Smooth muscle cell (in vitro differentiated cells): ENCODE results near the gene CLN3. TPM values are rescaled to one million over a fixed set of nuclear protein-coding genes. Genes with fewer than 3 reads are reported as not detected.
"Not testable (repeated sequence)": the region's sequence is repeated elsewhere in the genome, so short reads cannot be mapped to it uniquely, and the experiment has no call there.

Experiments used
- DNase-seq: peaks from one replicate; lab custom pipeline; 2025; ENCODE audit not compliant: unreplicated experiment; lab: John Stamatoyannopoulos, UW
- H2AFZ ChIP-seq: fragments of 200-600 bp; sonication (generic); 2 replicates; pipeline ENCODE4 v1.6.0; 2016; ENCODE audit warnings: antibody characterized with exemption, low read depth, mild to moderate bottlenecking
- H3F3A ChIP-seq: fragments of 200-600 bp; sonication (generic); 2 replicates; pipeline ENCODE4 v1.6.0; 2017; ENCODE audit warnings: antibody characterized with exemption, low read depth
- H3K27ac ChIP-seq: fragments of 200-600 bp; sonication (generic); 2 replicates; pipeline ENCODE4 v1.5.1; 2016; ENCODE audit warnings: low read depth, mild to moderate bottlenecking
- H3K27me3 ChIP-seq: fragments of 200-600 bp; sonication (generic); 2 replicates; pipeline ENCODE4 v1.6.1; 2016; ENCODE audit warnings: low read depth, mild to moderate bottlenecking
- H3K36me3 ChIP-seq: fragments of 200-600 bp; sonication (generic); 2 replicates; pipeline ENCODE4 v1.5.1; 2016; ENCODE audit warnings: low read depth
- H3K4me1 ChIP-seq: fragments of 200-600 bp; sonication (generic); 2 replicates; pipeline ENCODE4 v1.5.1; 2016; ENCODE audit warnings: low read depth
- H3K4me2 ChIP-seq: fragments of 200-600 bp; sonication (generic); 2 replicates; pipeline ENCODE4 v1.6.0; 2016; ENCODE audit warnings: mild to moderate bottlenecking
- H3K4me3 ChIP-seq: fragments of 200-600 bp; sonication (generic); 2 replicates; pipeline ENCODE4 v1.5.1; 2016; ENCODE audit warnings: mild to moderate bottlenecking
- H3K79me2 ChIP-seq: fragments of 200-600 bp; sonication (generic); 2 replicates; pipeline ENCODE4 v1.6.0; 2016; ENCODE audit warnings: low read depth, mild to moderate bottlenecking
- H3K9ac ChIP-seq: fragments of 200-600 bp; sonication (generic); 2 replicates; pipeline ENCODE4 v1.6.0; 2016; ENCODE audit warnings: low read depth
- H3K9me3 ChIP-seq: fragments of 200-600 bp; sonication (generic); replicated peaks from 2 replicates; pipeline ENCODE4 v1.5.1; 2016; ENCODE audit warnings: low read depth
- H4K20me1 ChIP-seq: fragments of 200-600 bp; sonication (generic); 2 replicates; pipeline ENCODE4 v1.6.0; 2016; ENCODE audit warnings: low read depth
- WGBS: methylation state at CpG from one replicate; pipeline ENCODE4 v1.1.7; 2016; ENCODE audit warnings: low lambda C conversion rate; 5-methylcytosine and 5-hydroxymethylcytosine counted together
- polyA plus RNA-seq: library from polyadenylated mRNA; unstranded; fragments of >200 nt; fragmentation: Nextera tagmentation; extraction: Ambion mirVana; gene quantifications from 2 replicates; pipeline ENCODE4 v1.2.1, GENCODE V29; 2016
- total RNA-seq: library from RNA; depleted of rRNA; stranded (reverse); fragments of >200 nt; gene quantifications from 2 replicates; pipeline ENCODE4 v1.2.3, GENCODE V29; 2014
- TF ChIP-seq, protein P1 (sequence below): fragments of 200-600 bp; sonication (generic); IDR thresholded peaks from 2 replicates; pipeline ENCODE4 v1.5.1; 2017; ENCODE audit warnings: borderline replicate concordance, mild to moderate bottlenecking, antibody characterized with exemption; ENCODE audit not compliant: insufficient read depth, poor library complexity, severe bottlenecking

CLN3 gene
- total and polyA plus RNA-seq, 2 experiments from 2014 or later = 10.5 to 19.6 TPM

GRCh38 chr16:28528463-28528867, 36.6 kb upstream of the CLN3 start:
- 85% methylated on average over 5 of the region's 5 CpGs for WGBS
- Histone ChIP-seq H3K9me3 (no peaks in the 10 kb centered on the region), H3K4me2 (no peak overlapping the region), H3K79me2 (no peaks in the 10 kb centered on the region), H4K20me1 (no peaks in the 10 kb centered on the region), H3K27ac (no peak overlapping the region), H3K4me3 (no peak overlapping the region), H3K27me3 (no peaks in the 10 kb centered on the region), H3F3A (no peaks in the 10 kb centered on the region), H3K4me1 (peaks cover 8% of the 10 kb centered on the region), H2AFZ (no peak overlapping the region), H3K9ac (no peak overlapping the region), H3K36me3 (no peaks in the 10 kb centered on the region)
- TF ChIP-seq, protein P1, sequence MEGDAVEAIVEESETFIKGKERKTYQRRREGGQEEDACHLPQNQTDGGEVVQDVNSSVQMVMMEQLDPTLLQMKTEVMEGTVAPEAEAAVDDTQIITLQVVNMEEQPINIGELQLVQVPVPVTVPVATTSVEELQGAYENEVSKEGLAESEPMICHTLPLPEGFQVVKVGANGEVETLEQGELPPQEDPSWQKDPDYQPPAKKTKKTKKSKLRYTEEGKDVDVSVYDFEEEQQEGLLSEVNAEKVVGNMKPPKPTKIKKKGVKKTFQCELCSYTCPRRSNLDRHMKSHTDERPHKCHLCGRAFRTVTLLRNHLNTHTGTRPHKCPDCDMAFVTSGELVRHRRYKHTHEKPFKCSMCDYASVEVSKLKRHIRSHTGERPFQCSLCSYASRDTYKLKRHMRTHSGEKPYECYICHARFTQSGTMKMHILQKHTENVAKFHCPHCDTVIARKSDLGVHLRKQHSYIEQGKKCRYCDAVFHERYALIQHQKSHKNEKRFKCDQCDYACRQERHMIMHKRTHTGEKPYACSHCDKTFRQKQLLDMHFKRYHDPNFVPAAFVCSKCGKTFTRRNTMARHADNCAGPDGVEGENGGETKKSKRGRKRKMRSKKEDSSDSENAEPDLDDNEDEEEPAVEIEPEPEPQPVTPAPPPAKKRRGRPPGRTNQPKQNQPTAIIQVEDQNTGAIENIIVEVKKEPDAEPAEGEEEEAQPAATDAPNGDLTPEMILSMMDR = no peak
- DNase-seq = no peak

GRCh38 chr16:28527985-28528384, 36.1 kb upstream of the CLN3 start:
- no peak overlapping the region for H2AFZ ChIP-seq
- no peaks in the 10 kb centered on the region for H3K9me3 ChIP-seq
- H3F3A ChIP-seq = no peaks in the 10 kb centered on the region
- H3K27ac ChIP-seq = no peak overlapping the region
- H3K9ac ChIP-seq = no peak overlapping the region
- WGBS = 87% methylated on average over 5 of the region's 5 CpGs
- H3K4me1 ChIP-seq = peaks cover 8% of the 10 kb centered on the region
- TF ChIP-seq, protein P1 = no peak
- no peaks in the 10 kb centered on the region for H4K20me1 ChIP-seq
- no peak overlapping the region for H3K4me2 ChIP-seq
- H3K79me2 ChIP-seq = no peaks in the 10 kb centered on the region
- DNase-seq = no peak
- no peaks in the 10 kb centered on the region for H3K36me3 ChIP-seq
- H3K4me3 ChIP-seq = no peak overlapping the region
- H3K27me3 ChIP-seq = no peaks in the 10 kb centered on the region

DNA sequence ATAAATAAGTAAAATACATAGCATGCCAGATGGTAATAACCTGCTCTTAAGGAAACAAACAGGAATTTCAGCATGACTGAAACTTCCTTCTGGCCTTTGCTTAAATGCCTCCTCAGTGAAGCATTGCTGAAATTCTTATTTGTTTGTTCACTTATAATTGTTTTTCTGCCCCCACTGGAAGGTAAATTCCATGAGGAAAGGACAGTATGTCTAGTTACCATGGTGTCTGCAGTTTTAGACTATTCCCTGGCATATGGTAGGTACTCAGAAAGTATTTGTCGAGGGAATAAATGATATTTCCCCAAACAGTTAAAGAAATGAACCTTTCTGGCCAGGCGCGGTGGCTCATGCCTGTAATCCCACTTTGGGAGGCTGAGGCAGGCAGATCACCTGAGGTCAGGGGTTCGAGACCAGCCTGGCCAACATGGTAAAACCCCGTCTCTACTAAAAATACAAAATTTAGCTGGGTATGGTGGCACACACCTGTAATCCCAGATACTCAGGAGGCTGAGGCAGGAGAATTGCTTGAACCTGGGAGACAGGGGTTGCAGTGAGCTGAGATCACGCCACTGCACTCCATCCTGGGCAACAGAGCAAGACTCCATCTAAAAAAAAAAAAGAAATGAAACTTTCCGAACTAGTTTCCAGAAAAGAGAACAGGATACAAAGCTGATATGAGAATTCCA, 35.4 kb upstream of the CLN3 start:
- H3K9me3 ChIP-seq, H4K20me1 ChIP-seq, H3K4me3 ChIP-seq, H2AFZ ChIP-seq, DNase-seq, H3K27me3 ChIP-seq, H3K79me2 ChIP-seq, H3K4me2 ChIP-seq, H3K36me3 ChIP-seq, H3F3A ChIP-seq, H3K4me1 ChIP-seq, H3K9ac ChIP-seq: not testable (repeated sequence)
- WGBS = 86% methylated on average over 7 of the region's 7 CpGs
- peak overlapping the region; percentile 47 for H3K27ac ChIP-seq

- WGBS = 88% methylated on average over 11 of the region's 11 CpGs
- Histone ChIP-seq H3K4me3 (no peak overlapping the region), H3K79me2 (no peaks in the 10 kb centered on the region), H3K9ac (no peak overlapping the region), H3K36me3 (no peaks in the 10 kb centered on the region), H2AFZ (no peak overlapping the region), H3K27me3 (no peaks in the 10 kb centered on the region), H3F3A (no peaks in the 10 kb centered on the region), H4K20me1 (no peaks in the 10 kb centered on the region), H3K4me2 (no peak overlapping the region), H3K9me3 (no peaks in the 10 kb centered on the region), H3K27ac (peak overlapping the region; percentile 47), H3K4me1 (no peaks in the 10 kb centered on the region)
- TF ChIP-seq, protein P1 = no peak
- DNase-seq = no peak
These were observed 34.6 kb upstream of the CLN3 start for GRCh38 chr16:28526201-28527099.
